Measurements from ENCODE around the gene MED12.

The MED12 gene

GRCh38 chrX:71099736-71100135, 18.7 kb upstream of the MED12 start:
- H3K4me3 ChIP-seq (ENCODE audit: low read length), result no peak overlapping the region
- no peak for DNase-seq (ENCODE audit: low read depth)
- TF ChIP-seq, protein P1, sequence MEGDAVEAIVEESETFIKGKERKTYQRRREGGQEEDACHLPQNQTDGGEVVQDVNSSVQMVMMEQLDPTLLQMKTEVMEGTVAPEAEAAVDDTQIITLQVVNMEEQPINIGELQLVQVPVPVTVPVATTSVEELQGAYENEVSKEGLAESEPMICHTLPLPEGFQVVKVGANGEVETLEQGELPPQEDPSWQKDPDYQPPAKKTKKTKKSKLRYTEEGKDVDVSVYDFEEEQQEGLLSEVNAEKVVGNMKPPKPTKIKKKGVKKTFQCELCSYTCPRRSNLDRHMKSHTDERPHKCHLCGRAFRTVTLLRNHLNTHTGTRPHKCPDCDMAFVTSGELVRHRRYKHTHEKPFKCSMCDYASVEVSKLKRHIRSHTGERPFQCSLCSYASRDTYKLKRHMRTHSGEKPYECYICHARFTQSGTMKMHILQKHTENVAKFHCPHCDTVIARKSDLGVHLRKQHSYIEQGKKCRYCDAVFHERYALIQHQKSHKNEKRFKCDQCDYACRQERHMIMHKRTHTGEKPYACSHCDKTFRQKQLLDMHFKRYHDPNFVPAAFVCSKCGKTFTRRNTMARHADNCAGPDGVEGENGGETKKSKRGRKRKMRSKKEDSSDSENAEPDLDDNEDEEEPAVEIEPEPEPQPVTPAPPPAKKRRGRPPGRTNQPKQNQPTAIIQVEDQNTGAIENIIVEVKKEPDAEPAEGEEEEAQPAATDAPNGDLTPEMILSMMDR (conservative IDR thresholded peaks at IDR 0.05; ENCODE audit: low read length), result no peak

DNA sequence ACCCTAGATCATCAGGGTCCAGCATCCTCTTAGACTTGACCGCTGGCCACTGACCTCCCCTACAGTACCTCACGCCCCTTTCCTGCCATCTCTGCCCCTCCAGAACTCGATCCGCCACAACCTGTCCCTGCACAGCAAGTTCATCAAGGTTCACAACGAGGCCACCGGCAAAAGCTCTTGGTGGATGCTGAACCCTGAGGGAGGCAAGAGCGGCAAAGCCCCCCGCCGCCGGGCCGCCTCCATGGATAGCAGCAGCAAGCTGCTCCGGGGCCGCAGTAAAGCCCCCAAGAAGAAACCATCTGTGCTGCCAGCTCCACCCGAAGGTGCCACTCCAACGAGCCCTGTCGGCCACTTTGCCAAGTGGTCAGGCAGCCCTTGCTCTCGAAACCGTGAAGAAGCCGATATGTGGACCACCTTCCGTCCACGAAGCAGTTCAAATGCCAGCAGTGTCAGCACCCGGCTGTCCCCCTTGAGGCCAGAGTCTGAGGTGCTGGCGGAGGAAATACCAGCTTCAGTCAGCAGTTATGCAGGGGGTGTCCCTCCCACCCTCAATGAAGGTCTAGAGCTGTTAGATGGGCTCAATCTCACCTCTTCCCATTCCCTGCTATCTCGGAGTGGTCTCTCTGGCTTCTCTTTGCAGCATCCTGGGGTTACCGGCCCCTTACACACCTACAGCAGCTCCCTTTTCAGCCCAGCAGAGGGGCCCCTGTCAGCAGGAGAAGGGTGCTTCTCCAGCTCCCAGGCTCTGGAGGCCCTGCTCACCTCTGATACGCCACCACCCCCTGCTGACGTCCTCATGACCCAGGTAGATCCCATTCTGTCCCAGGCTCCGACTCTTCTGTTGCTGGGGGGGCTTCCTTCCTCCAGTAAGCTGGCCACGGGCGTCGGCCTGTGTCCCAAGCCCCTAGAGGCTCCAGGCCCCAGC, 17.6 kb upstream of the MED12 start:
- no peak for DNase-seq (ENCODE audit: low read depth)
- H3K4me3 ChIP-seq (ENCODE audit: low read length), result no peak overlapping the region
- TF ChIP-seq, protein P1 (conservative IDR thresholded peaks at IDR 0.05; ENCODE audit: low read length), result no peak

DNA sequence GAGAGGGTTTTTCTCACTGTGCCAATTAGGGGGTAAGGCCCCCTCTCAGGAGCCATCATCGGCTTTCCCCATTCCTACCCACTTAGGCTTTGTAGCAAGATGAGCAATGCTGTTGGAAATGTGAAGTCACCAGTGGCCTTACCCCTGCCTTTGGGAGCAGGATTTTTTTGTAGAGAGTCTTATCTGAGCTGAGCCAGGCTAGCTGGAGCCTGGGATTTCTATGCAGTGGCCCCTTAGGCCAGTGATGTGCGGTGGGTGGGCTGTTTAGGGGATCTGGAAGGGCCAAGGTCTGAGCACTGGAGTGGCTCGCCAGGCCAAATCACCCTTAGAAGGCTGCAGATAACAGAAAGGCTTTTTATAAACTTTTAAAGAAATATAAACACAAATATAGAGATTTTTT, 16.1 kb upstream of the MED12 start:
- no peak for DNase-seq (ENCODE audit: low read depth)
- TF ChIP-seq, protein P1 (conservative IDR thresholded peaks at IDR 0.05; ENCODE audit: low read length), result no peak
- H3K4me3 ChIP-seq (ENCODE audit: low read length), result no peak overlapping the region

GRCh38 chrX:71103110-71103983, 15.0 kb upstream of the MED12 start:
- no peak overlapping the region for H3K4me3 ChIP-seq (ENCODE audit: low read length)
- DNase-seq (ENCODE audit: low read depth), result no peak
- TF ChIP-seq, protein P1 (conservative IDR thresholded peaks at IDR 0.05; ENCODE audit: low read length), result no peak

DNA sequence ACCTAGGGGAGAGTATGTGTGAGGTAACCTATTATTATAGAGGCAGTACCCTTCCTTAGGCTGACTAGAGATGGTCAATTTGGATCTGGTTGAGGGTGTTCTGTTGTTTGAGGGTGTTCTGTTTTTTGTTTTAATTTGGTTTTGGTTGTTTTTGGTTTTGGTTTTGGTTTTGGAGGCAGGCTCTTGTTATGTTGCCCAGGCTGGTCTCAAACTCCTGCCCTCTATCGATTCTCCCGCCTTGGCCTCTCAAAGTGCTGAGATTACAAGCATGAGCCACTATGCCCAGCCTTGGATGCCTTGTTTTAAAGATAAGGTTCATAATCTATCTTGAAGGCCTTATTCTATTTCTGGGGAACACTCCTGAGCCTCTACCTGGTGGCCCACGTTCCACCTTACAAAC, 12.8 kb upstream of the MED12 start:
- DNase-seq (ENCODE audit: low read depth), result no peak
- TF ChIP-seq, protein P1 (conservative IDR thresholded peaks at IDR 0.05; ENCODE audit: low read length), result no peak
- no peak overlapping the region for H3K4me3 ChIP-seq (ENCODE audit: low read length)

- TF ChIP-seq, protein P1 (conservative IDR thresholded peaks at IDR 0.05; ENCODE audit: low read length), result no peak
- no peak for DNase-seq (ENCODE audit: low read depth)
- no peak within 1 kb of the TSS for H3K4me3 ChIP-seq (ENCODE audit: low read length)
Measured at GRCh38 chrX:71106427-71106826, 12.0 kb upstream of the MED12 start, which contains the start of gene CXorf65. Gene CXorf65 (minus strand): TSS chrX:71106740. CDS start chrX:71106556, 184 bp downstream.
